HG02759 (cell line): Measurements from ENCODE around the gene FOXF1.

Experiments
- ATAC-seq: cut with Tn5 transposase; IDR thresholded peaks from one replicate; pipeline ENCODE4 v1.9.1; 2021; ENCODE audit warnings: mild to moderate bottlenecking, moderate library complexity; ENCODE audit not compliant: unreplicated experiment

Gene FOXF1

GRCh38 chr16:86492267-86492960 is 17.9 kb upstream of the FOXF1 start:
- no peak for ATAC-seq

- no peak for ATAC-seq
Observed at GRCh38 chr16:86492961-86493629, 17.2 kb upstream of the FOXF1 start.

GRCh38 chr16:86494039-86494564 is 16.2 kb upstream of the FOXF1 start:
- no peak for ATAC-seq

GRCh38 chr16:86494565-86495356 is 15.6 kb upstream of the FOXF1 start:
- no peak for ATAC-seq

GRCh38 chr16:86495357-86495701 is 15.0 kb upstream of the FOXF1 start:
- no peak for ATAC-seq

GRCh38 chr16:86495756-86496261 is 14.5 kb upstream of the FOXF1 start:
- ATAC-seq = no peak

GRCh38 chr16:86496262-86496928 is 13.9 kb upstream of the FOXF1 start:
- no peak for ATAC-seq

GRCh38 chr16:86496929-86497461 is 13.3 kb upstream of the FOXF1 start:
- no peak for ATAC-seq

- no peak for ATAC-seq
Observed at GRCh38 chr16:86497551-86498021, 12.7 kb upstream of the FOXF1 start.

- ATAC-seq = no peak
Observed at GRCh38 chr16:86498155-86498670, 12.1 kb upstream of the FOXF1 start.

- no peak for ATAC-seq
Observed at GRCh38 chr16:86498671-86499439, 11.5 kb upstream of the FOXF1 start.

- no peak for ATAC-seq
Observed at GRCh38 chr16:86499440-86499786, 10.9 kb upstream of the FOXF1 start.

- no peak for ATAC-seq
Observed at GRCh38 chr16:86499889-86500707, 10.2 kb upstream of the FOXF1 start.

GRCh38 chr16:86500708-86501510 is 9.4 kb upstream of the FOXF1 start:
- no peak for ATAC-seq

GRCh38 chr16:86501989-86502855 is 8.1 kb upstream of the FOXF1 start:
- ATAC-seq = no peak

GRCh38 chr16:86502856-86503748 is 7.2 kb upstream of the FOXF1 start:
- ATAC-seq = no peak
